DMS114 treated with DMSO at 0.1 percent for 48 hours (cell line): ENCODE measurements around the gene PAQR5.
"Not testable (repeated sequence)": the region's sequence is repeated elsewhere in the genome, so short reads cannot be mapped to it uniquely, and the experiment has no call there.

ENCODE experiments used
- DNase-seq: peaks from one replicate; lab custom pipeline; 2025; ENCODE audit not compliant: unreplicated experiment; lab: John Stamatoyannopoulos, UW

The PAQR5 gene, protein sequence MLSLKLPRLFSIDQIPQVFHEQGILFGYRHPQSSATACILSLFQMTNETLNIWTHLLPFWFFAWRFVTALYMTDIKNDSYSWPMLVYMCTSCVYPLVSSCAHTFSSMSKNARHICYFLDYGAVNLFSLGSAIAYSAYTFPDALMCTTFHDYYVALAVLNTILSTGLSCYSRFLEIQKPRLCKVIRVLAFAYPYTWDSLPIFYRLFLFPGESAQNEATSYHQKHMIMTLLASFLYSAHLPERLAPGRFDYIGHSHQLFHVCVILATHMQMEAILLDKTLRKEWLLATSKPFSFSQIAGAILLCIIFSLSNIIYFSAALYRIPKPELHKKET

GRCh38 chr15:69298697-69299441 is at the start of gene PAQR5:
PAQR5 (plus strand) TSS chr15:69298912; CDS start chr15:69360081, 61,169 bp downstream.
- peak; percentile 26 for DNase-seq

DNA sequence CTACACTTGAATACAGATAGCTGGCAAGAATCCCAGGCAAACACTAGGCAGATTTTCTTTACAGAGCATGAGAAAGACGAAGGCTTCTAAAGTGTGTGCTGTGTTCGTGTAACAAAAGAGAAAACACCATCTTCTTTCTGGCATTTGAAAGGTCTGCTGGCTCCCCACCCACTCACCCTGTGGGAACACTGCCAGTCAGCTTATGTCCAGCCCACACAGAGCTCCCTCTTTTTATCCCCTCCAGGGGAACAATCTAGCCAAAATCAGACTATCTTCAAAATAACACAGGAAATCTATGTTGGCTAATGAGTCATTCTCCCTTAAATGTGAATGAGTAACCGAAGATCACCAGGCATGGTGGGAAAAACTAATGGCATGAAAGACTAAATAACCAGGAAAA is 45.6 kb upstream of the PAQR5 start:
- DNase-seq = no peak

DNA sequence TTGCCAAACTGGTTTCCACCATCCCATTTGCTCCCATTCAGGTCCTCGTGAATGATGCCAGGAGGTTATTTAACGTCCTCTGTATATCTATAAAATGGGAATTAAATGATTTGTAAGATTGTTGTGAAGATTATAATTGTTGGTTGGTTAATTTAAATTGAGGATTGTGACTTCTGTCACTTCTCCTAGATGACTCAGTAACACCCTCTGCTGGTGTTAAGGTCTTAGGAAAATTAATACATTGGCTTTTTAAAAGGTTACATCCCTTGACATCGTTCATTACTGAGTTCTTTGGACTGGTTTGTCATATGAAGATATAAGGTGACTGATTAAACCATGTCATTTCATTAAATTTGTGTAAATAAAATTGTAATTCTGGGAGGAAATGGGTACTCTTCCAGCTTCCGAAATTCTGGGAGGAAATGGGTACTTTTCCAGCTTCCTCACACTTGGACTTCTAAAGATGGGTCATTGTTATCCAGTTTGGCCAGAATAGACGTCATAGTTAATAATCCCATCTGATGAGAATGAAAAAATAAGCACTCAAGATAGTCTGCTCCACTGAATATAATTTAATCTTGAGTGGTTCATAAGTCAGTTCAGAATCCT is 33.3 kb upstream of the PAQR5 start:
- no peak for DNase-seq

- no peak for DNase-seq
Observed at GRCh38 chr15:69271217-69271616, 27.5 kb upstream of the PAQR5 start.

DNA sequence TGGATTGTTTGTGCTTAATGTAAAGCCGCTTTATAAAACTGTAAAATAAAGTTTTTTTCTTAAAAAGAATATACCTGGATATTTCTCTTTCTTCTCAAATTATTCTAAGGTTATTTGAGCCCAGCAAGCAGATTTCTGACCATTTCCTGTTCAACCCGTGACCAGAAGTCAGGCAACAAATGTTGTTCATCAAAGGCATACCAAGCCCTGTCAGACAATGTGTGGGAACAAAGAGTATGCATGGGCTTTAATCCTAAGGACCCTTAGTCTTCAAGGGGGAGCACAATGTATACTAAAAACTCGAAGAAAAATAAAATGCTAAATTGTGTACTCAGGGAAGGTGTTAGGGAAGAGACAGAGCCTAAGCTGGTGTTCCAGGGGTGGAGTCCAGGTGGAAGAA is 26.6 kb upstream of the PAQR5 start:
- DNase-seq = no peak

DNA sequence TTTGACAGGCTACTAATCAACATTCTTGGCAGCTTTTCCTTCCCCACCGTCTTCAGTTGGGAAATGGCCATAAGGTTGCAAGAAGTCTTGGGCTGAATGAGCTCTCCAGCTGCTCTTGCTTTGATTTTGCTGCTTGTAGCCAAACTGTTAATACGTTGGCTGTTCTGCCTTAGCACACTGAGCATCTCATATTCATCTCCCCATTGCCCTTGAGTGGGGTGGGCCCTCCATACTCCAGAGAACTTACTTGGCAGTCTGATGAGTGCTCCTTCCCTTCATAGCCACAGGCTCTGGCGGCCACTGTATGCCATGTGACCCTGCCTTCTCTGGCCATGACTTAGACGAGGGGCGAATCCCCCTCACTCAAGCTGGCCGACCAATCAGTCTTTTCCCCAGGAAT is 25.8 kb upstream of the PAQR5 start:
- DNase-seq = no peak

DNA sequence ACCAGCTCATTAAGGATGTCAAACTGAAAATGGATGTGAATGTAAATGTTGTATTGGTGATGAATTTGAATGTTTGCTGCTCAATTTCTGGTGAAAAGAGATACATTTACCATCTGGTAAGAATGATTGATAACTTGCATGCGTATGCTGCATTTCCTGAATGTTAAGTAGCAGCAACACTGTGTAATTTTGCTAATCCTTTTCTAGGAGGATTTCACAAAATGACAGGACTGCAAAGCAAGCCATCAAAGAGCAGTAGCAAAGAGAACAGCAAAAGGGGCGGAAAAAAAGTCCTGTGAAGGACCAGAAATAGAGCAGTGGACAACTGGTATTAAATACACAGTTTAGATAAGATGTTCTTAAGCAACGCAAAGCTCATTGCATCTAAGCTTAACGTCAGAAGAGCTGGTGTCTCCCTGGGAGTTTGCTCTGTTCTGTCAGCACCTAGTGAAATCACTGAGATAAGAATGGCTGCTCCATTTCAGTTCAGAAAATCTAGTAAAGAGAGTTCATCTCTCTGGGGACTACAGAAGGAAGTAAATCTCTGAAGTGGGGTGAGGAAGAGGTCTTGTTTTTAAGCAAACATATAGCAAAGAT is 23.5 kb upstream of the PAQR5 start:
- DNase-seq = no peak

DNA sequence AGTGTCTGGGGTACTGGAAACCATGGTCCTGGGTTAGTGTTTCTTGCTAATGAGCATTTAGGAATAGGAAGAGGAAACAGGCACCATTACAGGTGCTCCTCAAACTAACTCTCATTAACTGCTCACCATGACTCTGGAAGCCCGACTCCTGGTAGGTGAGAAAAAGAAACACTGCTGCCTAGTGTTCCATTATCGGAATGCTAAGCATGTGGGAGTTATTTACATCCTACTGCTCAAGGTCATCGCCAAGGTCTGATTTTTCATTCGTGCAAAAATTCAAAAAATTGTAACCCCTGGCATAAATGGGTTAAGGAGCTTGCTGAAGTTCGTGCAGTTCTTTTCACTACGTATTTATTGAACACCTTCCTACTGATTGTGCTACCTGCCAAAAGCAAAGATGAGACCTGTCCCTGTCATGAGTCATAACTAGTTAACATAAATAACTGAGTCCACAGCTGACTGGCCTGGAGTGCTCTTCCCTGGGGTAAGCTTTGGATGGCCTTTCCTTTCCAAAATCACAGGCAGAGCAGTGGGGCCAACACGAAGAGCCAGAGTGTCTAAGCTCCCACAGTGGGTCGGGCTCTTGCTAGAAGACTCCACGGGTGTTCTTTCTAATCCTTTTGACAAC is 22.7 kb upstream of the PAQR5 start:
- DNase-seq = no peak

GRCh38 chr15:69277316-69277715 is 21.4 kb upstream of the PAQR5 start:
- no peak for DNase-seq

GRCh38 chr15:69279636-69280035 is 19.1 kb upstream of the PAQR5 start:
- no peak for DNase-seq

GRCh38 chr15:69280783-69281182 is 17.9 kb upstream of the PAQR5 start:
- no peak for DNase-seq

DNA sequence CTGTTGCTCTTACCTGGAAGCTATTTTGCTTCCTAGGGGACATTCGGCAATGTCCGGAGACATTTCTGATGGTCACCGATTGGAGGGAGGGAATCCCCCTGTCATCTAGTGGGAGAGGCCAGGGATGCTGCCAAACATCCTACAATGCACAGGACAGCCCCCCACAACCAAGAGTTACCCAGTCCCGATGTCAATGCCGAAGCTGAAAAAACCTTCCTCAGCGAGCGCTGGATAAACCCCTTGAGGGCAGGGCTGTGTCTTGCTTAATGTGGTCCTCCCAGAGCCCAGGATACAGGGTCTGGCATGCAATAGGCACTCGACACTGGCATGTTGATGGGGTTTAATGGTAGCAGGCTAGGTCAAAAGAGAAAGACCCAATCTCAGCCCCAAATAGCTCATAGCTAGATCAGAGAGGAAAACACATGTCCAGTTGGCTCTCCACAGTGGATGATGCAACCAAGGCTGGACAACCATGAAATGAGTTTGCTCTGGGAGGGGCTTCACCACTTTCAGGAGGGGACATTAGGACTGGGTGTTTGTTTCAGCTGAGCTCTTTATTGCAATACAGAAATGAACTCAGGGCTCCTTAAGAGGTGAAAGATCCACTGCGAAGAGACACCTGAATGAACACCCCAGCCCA is 16.5 kb upstream of the PAQR5 start:
- DNase-seq = no peak

DNA sequence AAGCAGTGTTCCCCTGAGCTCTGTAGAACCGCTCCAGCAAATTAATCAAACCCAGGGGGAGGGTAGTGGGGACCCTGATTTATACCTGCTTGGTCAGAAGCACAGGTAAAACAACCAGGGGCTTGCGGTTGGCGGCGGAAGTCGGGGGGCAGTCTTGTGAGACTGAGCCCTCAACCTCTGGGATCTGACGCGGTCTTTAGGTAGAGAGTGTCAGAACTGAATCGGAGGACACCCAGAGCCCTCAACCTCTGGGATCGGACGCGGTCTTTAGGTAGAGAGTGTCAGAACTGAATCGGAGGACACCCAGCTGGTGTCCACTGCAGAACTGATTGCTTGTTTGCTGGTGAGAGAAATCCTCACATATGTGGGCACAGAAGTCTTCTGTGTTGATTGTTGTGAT is 12.9 kb upstream of the PAQR5 start:
- DNase-seq = no peak

GRCh38 chr15:69288011-69288410 is 10.7 kb upstream of the PAQR5 start:
- DNase-seq = no peak

- no peak for DNase-seq
Observed at GRCh38 chr15:69288531-69289341, 10.0 kb upstream of the PAQR5 start.

GRCh38 chr15:69289342-69290146 is 9.2 kb upstream of the PAQR5 start:
- DNase-seq = no peak

DNA sequence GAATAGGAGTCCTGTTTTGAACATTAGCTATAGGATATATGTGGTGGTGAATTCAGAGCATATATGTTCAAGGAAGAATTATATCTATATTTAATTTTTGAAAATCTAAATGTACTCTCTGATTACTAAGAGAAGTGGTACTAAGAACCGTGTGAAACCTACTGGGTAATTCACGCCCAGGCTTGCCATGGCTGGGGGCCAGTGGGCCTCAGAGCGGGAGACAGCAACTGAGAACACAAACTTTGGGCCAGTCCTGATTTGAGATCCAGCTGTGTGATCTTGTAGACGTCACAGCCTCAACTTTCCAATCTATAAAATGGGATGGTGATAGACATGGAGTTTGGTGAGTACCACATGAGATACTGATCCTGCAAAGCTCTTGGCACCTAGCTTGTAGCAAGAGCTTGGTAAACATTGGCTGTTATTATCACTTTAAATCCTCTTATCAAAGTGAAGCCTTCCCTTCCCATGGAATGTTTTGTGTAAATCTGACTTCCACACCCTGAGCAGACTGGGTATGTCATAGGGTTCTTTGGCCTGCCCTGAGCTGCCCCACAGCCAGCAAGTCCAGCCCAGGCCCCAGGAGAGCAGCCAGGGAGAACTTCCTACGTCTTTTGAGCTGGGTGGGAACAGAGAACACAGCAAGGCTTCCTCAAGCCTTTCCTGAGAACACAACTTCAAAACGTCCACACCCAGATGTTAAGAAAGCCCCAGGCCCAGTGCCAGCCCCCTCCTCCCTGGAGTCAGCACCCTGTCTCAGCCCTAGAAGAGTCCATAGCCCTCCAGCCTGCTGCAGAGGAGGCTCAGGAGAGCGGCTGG is 8.2 kb upstream of the PAQR5 start:
- DNase-seq = no peak

GRCh38 chr15:69291651-69292050 is 7.1 kb upstream of the PAQR5 start:
- DNase-seq = not testable (repeated sequence)
